ENCODE measurements around the gene ZNHIT2. TPM values are rescaled to one million over a fixed set of nuclear protein-coding genes. Genes with fewer than 3 reads are reported as not detected.

ZNHIT2 gene
- total and polyA plus RNA-seq, 2 of the 8 experiments (the other 6 are each of a cell fraction or from before 2014, with no cell fraction given): 13.0 to 16.1 TPM

- TF ChIP-seq GTF2F1 (IDR thresholded peaks at IDR 0.05; ENCODE audit: borderline replicate concordance, low read depth, low read length): no peak
- TF ChIP-seq POLR2AphosphoS5 (IDR thresholded peaks at IDR 0.05; ENCODE audit: low read depth, low read length): no peak
Observed at GRCh38 chr11:65069217-65069616, 48.3 kb downstream of the ZNHIT2 start (continued).
